ENCODE results near the gene EEFSEC.
A peak's percentile ranks its signal among the peaks of the same experiment; 100 is the strongest.

EEFSEC gene

DNA sequence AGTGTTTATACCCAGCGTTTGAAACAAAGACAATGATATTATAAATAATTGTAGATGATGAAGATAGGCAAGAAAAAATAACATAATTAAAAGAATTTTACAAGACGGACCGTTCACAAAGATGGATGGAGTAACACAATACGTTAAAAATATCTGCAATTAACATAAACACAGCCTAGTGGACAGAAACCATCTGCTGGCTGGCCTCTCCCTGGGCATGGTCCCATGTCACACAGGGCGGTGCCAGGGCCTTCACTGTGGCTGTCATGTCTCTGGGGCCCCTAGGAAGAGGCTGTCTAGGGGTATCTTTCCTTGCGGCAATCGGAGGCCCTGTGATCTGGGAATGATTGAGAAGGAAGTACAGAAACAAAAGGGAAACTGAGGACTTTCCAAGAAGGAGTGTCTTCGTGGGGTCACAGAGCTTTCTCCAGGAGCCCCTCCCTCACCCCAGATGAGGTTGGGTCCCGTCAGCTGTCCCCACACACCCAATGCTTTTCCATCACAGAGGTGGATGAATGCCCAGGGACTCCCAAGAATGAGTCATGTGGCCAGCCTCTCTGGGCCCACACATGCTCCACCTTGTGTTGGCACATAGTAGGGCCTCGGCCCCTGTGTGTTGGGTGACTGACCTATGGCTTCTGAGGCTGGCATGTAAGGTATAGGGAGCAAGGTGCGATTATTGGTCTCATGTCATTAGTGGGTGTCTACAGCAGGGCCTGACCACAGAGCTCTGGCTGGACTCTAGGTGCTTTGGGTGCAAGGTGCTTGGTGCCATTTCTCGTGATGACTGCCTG lies 226.3 kb downstream of the EEFSEC start:
- no peaks in the 10 kb centered on the region for H3K4me1 ChIP-seq (ENCODE audit: control insufficient read depth, low read depth, low read length)
- no peak overlapping the region for H3K4me2 ChIP-seq (ENCODE audit: low read length)
- no peaks in the 10 kb centered on the region for H3K79me2 ChIP-seq (ENCODE audit: control insufficient read depth, insufficient read depth, low read length)
- H4K5ac ChIP-seq (ENCODE audit: low read length), result no peak overlapping the region
- no peak overlapping the region for H3K18ac ChIP-seq (ENCODE audit: low read length)
- H3K36me3 ChIP-seq (ENCODE audit: control insufficient read depth, insufficient read depth, low read length), result no peaks in the 10 kb centered on the region
- H2BK120ac ChIP-seq (ENCODE audit: low read depth, low read length), result no peak overlapping the region
- H2BK5ac ChIP-seq (ENCODE audit: low read length), result no peak overlapping the region
- H2AK5ac ChIP-seq (ENCODE audit: low read length), result no peak overlapping the region
- no peaks in the 10 kb centered on the region for H3K27me3 ChIP-seq (ENCODE audit: insufficient read depth, low read length, poor library complexity)
- H3K79me1 ChIP-seq (ENCODE audit: low read length), result no peaks in the 10 kb centered on the region
- peak; percentile 15 for DNase-seq
- WGBS (ENCODE audit: extremely low coverage, insufficient coverage, low lambda C conversion rate), result no CpG with 5 or more reads among the region's 12 CpGs
- no peak overlapping the region for H3K27ac ChIP-seq (ENCODE audit: low read depth, low read length)
- no peak overlapping the region for H4K8ac ChIP-seq (ENCODE audit: low read depth, low read length)
- no peak overlapping the region for H3K9ac ChIP-seq (ENCODE audit: low read length)
- H3K4ac ChIP-seq (ENCODE audit: low read depth, low read length), result no peak overlapping the region
- H3K23ac ChIP-seq (ENCODE audit: low read length), result no peak overlapping the region
- no peak overlapping the region for H3K4me3 ChIP-seq (ENCODE audit: low read length)
- H2BK15ac ChIP-seq (replicated peaks; ENCODE audit: low read depth), result no peak overlapping the region
- no peak overlapping the region for H3K56ac ChIP-seq (ENCODE audit: low read length)

DNA sequence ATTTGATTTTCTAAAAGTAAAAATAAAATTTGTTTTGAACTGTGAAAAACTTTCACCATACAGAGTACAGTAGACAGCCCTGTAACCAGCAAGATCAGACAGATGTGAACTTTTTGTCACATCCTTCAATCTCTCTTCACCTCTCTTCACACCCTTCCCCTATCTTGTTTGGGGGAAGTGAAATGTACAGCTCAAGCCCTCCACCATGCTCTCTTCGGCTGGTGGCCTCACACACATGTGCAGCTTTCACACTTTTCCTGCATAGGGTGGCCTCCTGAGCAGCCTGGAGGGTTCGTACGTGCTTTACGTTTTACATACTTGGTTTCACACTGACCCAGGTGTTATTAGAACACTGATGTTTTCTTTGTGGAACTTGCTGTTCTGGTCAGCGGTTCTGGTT lies 227.0 kb downstream of the EEFSEC start:
- Histone ChIP-seq H3K56ac (ENCODE audit: low read length) (no peak overlapping the region), H3K18ac (ENCODE audit: low read length) (no peak overlapping the region), H4K5ac (ENCODE audit: low read length) (no peak overlapping the region), H4K8ac (ENCODE audit: low read depth, low read length) (no peak overlapping the region), H3K27me3 (ENCODE audit: insufficient read depth, low read length, poor library complexity) (no peaks in the 10 kb centered on the region), H3K27ac (ENCODE audit: low read depth, low read length) (no peak overlapping the region), H2BK120ac (ENCODE audit: low read depth, low read length) (no peak overlapping the region), H2BK15ac (replicated peaks; ENCODE audit: low read depth) (no peak overlapping the region), H3K4me2 (ENCODE audit: low read length) (no peak overlapping the region), H3K36me3 (ENCODE audit: control insufficient read depth, insufficient read depth, low read length) (no peaks in the 10 kb centered on the region), H3K4ac (ENCODE audit: low read depth, low read length) (no peak overlapping the region), H3K79me2 (ENCODE audit: control insufficient read depth, insufficient read depth, low read length) (no peaks in the 10 kb centered on the region), H2BK5ac (ENCODE audit: low read length) (no peak overlapping the region), H3K23ac (ENCODE audit: low read length) (no peak overlapping the region), H3K4me1 (ENCODE audit: control insufficient read depth, low read depth, low read length) (no peaks in the 10 kb centered on the region), H2AK5ac (ENCODE audit: low read length) (no peak overlapping the region), H3K9ac (ENCODE audit: low read length) (no peak overlapping the region), H3K4me3 (ENCODE audit: low read length) (no peak overlapping the region), H3K79me1 (ENCODE audit: low read length) (no peaks in the 10 kb centered on the region)
- no CpG with 5 or more reads among the region's 5 CpGs for WGBS (ENCODE audit: extremely low coverage, insufficient coverage, low lambda C conversion rate)
- DNase-seq, result no peak

DNA sequence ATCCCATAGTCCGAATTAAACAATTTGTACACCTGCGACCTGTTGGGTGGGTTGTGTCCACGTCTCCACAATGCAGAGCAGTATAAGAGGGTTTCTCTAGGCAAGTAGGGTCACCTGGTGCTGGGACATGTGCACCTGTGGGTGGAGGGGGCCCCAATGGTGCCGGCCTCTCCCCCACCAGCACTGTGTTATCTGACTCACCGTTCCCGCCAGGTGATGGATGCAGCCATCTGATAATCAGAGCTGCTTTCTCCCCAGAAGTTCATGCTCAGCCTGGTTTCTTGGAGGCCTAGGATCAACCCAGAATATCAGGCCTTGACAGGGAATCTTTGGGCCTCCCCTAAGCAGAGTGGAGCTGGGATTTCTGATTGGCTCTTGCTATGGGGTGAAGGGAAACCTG lies 227.4 kb downstream of the EEFSEC start:
- DNase-seq, result no peak
- H4K8ac ChIP-seq (ENCODE audit: low read depth, low read length), result no peak overlapping the region
- H3K27me3 ChIP-seq (ENCODE audit: insufficient read depth, low read length, poor library complexity), result no peaks in the 10 kb centered on the region
- H2BK15ac ChIP-seq (replicated peaks; ENCODE audit: low read depth), result no peak overlapping the region
- no peak overlapping the region for H3K23ac ChIP-seq (ENCODE audit: low read length)
- no peak overlapping the region for H4K5ac ChIP-seq (ENCODE audit: low read length)
- H2BK5ac ChIP-seq (ENCODE audit: low read length), result no peak overlapping the region
- no peaks in the 10 kb centered on the region for H3K36me3 ChIP-seq (ENCODE audit: control insufficient read depth, insufficient read depth, low read length)
- H3K4me1 ChIP-seq (ENCODE audit: control insufficient read depth, low read depth, low read length), result no peaks in the 10 kb centered on the region
- no peak overlapping the region for H3K18ac ChIP-seq (ENCODE audit: low read length)
- no peak overlapping the region for H3K9ac ChIP-seq (ENCODE audit: low read length)
- H3K4me2 ChIP-seq (ENCODE audit: low read length), result no peak overlapping the region
- no peak overlapping the region for H3K4ac ChIP-seq (ENCODE audit: low read depth, low read length)
- H3K27ac ChIP-seq (ENCODE audit: low read depth, low read length), result no peak overlapping the region
- no peak overlapping the region for H2AK5ac ChIP-seq (ENCODE audit: low read length)
- H3K4me3 ChIP-seq (ENCODE audit: low read length), result no peak overlapping the region
- no CpG with 5 or more reads among the region's 6 CpGs for WGBS (ENCODE audit: extremely low coverage, insufficient coverage, low lambda C conversion rate)
- no peak overlapping the region for H3K56ac ChIP-seq (ENCODE audit: low read length)
- H3K79me1 ChIP-seq (ENCODE audit: low read length), result no peaks in the 10 kb centered on the region
- no peak overlapping the region for H2BK120ac ChIP-seq (ENCODE audit: low read depth, low read length)
- H3K79me2 ChIP-seq (ENCODE audit: control insufficient read depth, insufficient read depth, low read length), result no peaks in the 10 kb centered on the region

DNA sequence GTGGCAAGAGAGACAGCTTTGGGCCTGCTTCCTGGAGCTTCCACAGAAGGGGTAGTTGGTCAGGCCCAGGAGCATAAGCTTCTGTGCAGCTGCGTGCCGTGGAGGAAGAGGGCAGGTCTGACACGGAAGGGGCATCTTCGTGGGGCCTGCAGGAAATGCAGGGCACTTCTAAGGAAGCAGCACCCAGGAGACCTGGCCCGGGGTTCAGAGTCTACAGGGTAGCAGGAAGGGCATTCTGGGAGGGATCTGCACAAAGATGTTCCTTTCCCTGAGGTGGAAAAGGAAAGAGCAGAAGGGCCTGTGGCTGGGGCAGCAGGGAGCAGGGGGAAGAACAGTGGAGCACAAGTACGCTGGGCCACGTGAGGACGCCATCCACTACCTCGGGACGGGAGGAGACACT lies 228.3 kb downstream of the EEFSEC start:
- Histone ChIP-seq H3K9ac (ENCODE audit: low read length) (no peak overlapping the region), H3K56ac (ENCODE audit: low read length) (no peak overlapping the region), H3K4me3 (ENCODE audit: low read length) (no peak overlapping the region), H4K8ac (ENCODE audit: low read depth, low read length) (no peak overlapping the region), H3K27me3 (ENCODE audit: insufficient read depth, low read length, poor library complexity) (no peaks in the 10 kb centered on the region), H4K5ac (ENCODE audit: low read length) (no peak overlapping the region), H3K36me3 (ENCODE audit: control insufficient read depth, insufficient read depth, low read length) (no peaks in the 10 kb centered on the region), H3K4ac (ENCODE audit: low read depth, low read length) (no peak overlapping the region), H2AK5ac (ENCODE audit: low read length) (no peak overlapping the region), H3K23ac (ENCODE audit: low read length) (no peak overlapping the region), H3K18ac (ENCODE audit: low read length) (no peak overlapping the region), H3K79me2 (ENCODE audit: control insufficient read depth, insufficient read depth, low read length) (no peaks in the 10 kb centered on the region), H3K4me1 (ENCODE audit: control insufficient read depth, low read depth, low read length) (no peaks in the 10 kb centered on the region), H2BK5ac (ENCODE audit: low read length) (no peak overlapping the region), H3K27ac (ENCODE audit: low read depth, low read length) (no peak overlapping the region), H2BK120ac (ENCODE audit: low read depth, low read length) (no peak overlapping the region), H3K4me2 (ENCODE audit: low read length) (no peak overlapping the region), H3K79me1 (ENCODE audit: low read length) (no peaks in the 10 kb centered on the region), H2BK15ac (replicated peaks; ENCODE audit: low read depth) (no peak overlapping the region)
- no peak for DNase-seq
- WGBS (ENCODE audit: extremely low coverage, insufficient coverage, low lambda C conversion rate), result no CpG with 5 or more reads among the region's 10 CpGs

DNA sequence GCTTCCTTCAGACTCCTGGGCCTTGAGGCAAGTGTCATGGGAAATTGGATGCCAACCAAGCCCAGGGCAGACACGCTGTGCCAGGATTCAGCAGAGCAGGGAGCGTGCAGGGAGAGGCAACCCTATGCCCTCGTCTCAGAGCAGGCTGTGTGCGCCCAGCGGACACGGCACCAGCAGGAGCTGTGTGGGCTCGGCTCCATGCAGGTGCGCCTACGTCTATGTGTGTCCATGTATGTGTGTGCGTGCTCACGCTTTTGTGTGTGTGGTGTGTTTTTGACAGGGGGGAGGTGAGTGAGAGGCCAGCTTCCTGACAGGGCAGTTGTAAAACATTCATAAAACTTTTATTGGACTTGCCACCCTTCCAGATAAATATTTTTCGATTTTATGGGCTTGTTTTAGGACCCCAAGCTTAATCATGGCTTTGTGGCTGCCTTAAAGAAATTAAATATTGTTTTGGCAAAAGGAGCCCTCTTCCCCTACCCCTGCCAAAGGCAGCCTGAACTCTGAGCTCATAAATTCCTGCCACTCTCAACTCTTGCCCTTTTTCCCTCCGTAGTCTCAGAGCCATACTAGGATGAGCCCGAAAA lies 229.0 kb downstream of the EEFSEC start:
- no peaks in the 10 kb centered on the region for H3K4me1 ChIP-seq (ENCODE audit: control insufficient read depth, low read depth, low read length)
- no peak overlapping the region for H3K9ac ChIP-seq (ENCODE audit: low read length)
- no peak overlapping the region for H3K4ac ChIP-seq (ENCODE audit: low read depth, low read length)
- H3K18ac ChIP-seq (ENCODE audit: low read length), result no peak overlapping the region
- H4K5ac ChIP-seq (ENCODE audit: low read length), result no peak overlapping the region
- no peak overlapping the region for H4K8ac ChIP-seq (ENCODE audit: low read depth, low read length)
- H3K79me1 ChIP-seq (ENCODE audit: low read length), result no peaks in the 10 kb centered on the region
- WGBS (ENCODE audit: extremely low coverage, insufficient coverage, low lambda C conversion rate), result no CpG with 5 or more reads among the region's 14 CpGs
- no peak overlapping the region for H2AK5ac ChIP-seq (ENCODE audit: low read length)
- no peak overlapping the region for H3K4me2 ChIP-seq (ENCODE audit: low read length)
- no peak for DNase-seq
- H2BK5ac ChIP-seq (ENCODE audit: low read length), result no peak overlapping the region
- no peaks in the 10 kb centered on the region for H3K27me3 ChIP-seq (ENCODE audit: insufficient read depth, low read length, poor library complexity)
- no peak overlapping the region for H3K23ac ChIP-seq (ENCODE audit: low read length)
- no peak overlapping the region for H2BK15ac ChIP-seq (replicated peaks; ENCODE audit: low read depth)
- no peaks in the 10 kb centered on the region for H3K79me2 ChIP-seq (ENCODE audit: control insufficient read depth, insufficient read depth, low read length)
- no peak overlapping the region for H3K56ac ChIP-seq (ENCODE audit: low read length)
- H2BK120ac ChIP-seq (ENCODE audit: low read depth, low read length), result no peak overlapping the region
- no peak overlapping the region for H3K4me3 ChIP-seq (ENCODE audit: low read length)
- H3K36me3 ChIP-seq (ENCODE audit: control insufficient read depth, insufficient read depth, low read length), result no peaks in the 10 kb centered on the region
- H3K27ac ChIP-seq (ENCODE audit: low read depth, low read length), result no peak overlapping the region

Data from mesendoderm (in vitro differentiated cells).